Amniotic epithelial cell (primary cell): Measurements from ENCODE around the gene ZNF677.
"Not testable (repeated sequence)": the region's sequence is repeated elsewhere in the genome, so short reads cannot be mapped to it uniquely, and the experiment has no call there.

ENCODE experiments used
- DNase-seq: peaks from one replicate; pipeline ENCODE4 v3.0.0-alpha.2; 2010; ENCODE audit warnings: low read depth

Gene ZNF677

GRCh38 chr19:53254411-53255341 is at the start of gene ZNF677:
ZNF677 (minus strand) TSS chr19:53254873; CDS start chr19:53251550, 3,323 bp downstream.
- DNase-seq: peak; percentile 81

- not testable (repeated sequence) for DNase-seq
Observed at GRCh38 chr19:53301341-53301740, 46.7 kb upstream of the ZNF677 start.

- DNase-seq: no peak
Observed at GRCh38 chr19:53294786-53295441, 40.2 kb upstream of the ZNF677 start.

- no peak for DNase-seq
Observed at GRCh38 chr19:53290758-53291549, 36.3 kb upstream of the ZNF677 start.

GRCh38 chr19:53285087-53285486 is 30.4 kb upstream of the ZNF677 start:
- DNase-seq: no peak

GRCh38 chr19:53281947-53282346 is 27.3 kb upstream of the ZNF677 start:
- not testable (repeated sequence) for DNase-seq

GRCh38 chr19:53275480-53275879 is 20.8 kb upstream of the ZNF677 start:
- DNase-seq: no peak

- DNase-seq: no peak
Observed at GRCh38 chr19:53272044-53272443, 17.4 kb upstream of the ZNF677 start.

GRCh38 chr19:53269861-53270260 is 15.2 kb upstream of the ZNF677 start:
- DNase-seq: not testable (repeated sequence)

- DNase-seq: not testable (repeated sequence)
Observed at GRCh38 chr19:53267623-53268022, 12.9 kb upstream of the ZNF677 start, which contains the start of gene VN1R4. VN1R4 (minus strand) TSS chr19:53267723; CDS start chr19:53267665, 58 bp downstream.

- not testable (repeated sequence) for DNase-seq
Observed at GRCh38 chr19:53257715-53258342, 3.2 kb upstream of the ZNF677 start, which contains the start of gene VN1R2. VN1R2 (plus strand) TSS chr19:53258292; CDS start chr19:53258376, 84 bp downstream.

- no peak for DNase-seq
Observed at GRCh38 chr19:53246498-53246897, 8.2 kb downstream of the ZNF677 start.

GRCh38 chr19:53237114-53237777 is 17.4 kb downstream of the ZNF677 start:
- DNase-seq: no peak

- DNase-seq: no peak
Observed at GRCh38 chr19:53224606-53225005, 30.1 kb downstream of the ZNF677 start.

- DNase-seq: not testable (repeated sequence)
Observed at GRCh38 chr19:53222716-53223115, 32.0 kb downstream of the ZNF677 start.

- no peak for DNase-seq
Observed at GRCh38 chr19:53212703-53213320, 41.9 kb downstream of the ZNF677 start.

- not testable (repeated sequence) for DNase-seq
Observed at GRCh38 chr19:53211554-53211953, 43.1 kb downstream of the ZNF677 start.

GRCh38 chr19:53196777-53197396 is 57.8 kb downstream of the ZNF677 start:
- peak; percentile 75 for DNase-seq

GRCh38 chr19:53195265-53195903 is 59.3 kb downstream of the ZNF677 start:
- peak; percentile 76 for DNase-seq
